Keratinocyte (primary cell): ENCODE results near the gene SMCO1. TPM values are rescaled to one million over a fixed set of nuclear protein-coding genes. Genes with fewer than 3 reads are reported as not detected.

ENCODE experiments used
- DNase-seq: peaks from one replicate; pipeline ENCODE4 v3.0.0-alpha.2; 2011; ENCODE audit warnings: low read depth, missing footprints, low spot score
- FAIRE-seq: peaks from 2 replicates; lab custom pipeline; 2011; peaks lifted over from hg19 to GRCh38; lab: Jason Lieb, UNC
- H2AFZ ChIP-seq: 2 replicates; pipeline ENCODE4 v1.6.0; 2012; ENCODE audit warnings: low read length, control low read depth, inconsistent platforms; ENCODE audit not compliant: control insufficient read depth
- H3K27ac ChIP-seq: 2 replicates; pipeline ENCODE4 v1.5.1; 2011; ENCODE audit warnings: low read length; ENCODE audit not compliant: control insufficient read depth, insufficient read depth
- H3K27me3 ChIP-seq: 3 replicates; pipeline ENCODE4 v1.6.0; 2011; ENCODE audit warnings: low read length; ENCODE audit not compliant: control insufficient read depth, insufficient read depth; ENCODE audit errors: extremely low read depth
- H3K36me3 ChIP-seq, 2 experiments: 2 replicates in 1 of 2; 3 replicates in 1 of 2; pipeline ENCODE4 v1.5.1; 2011; ENCODE audit warnings: low read length in 2 of 2, mild to moderate bottlenecking in 1 of 2; ENCODE audit not compliant: control insufficient read depth in 2 of 2, insufficient read depth in 2 of 2; ENCODE audit errors: extremely low read depth in 1 of 2
- H3K4me1 ChIP-seq: 3 replicates; pipeline ENCODE4 v1.5.1; 2011; ENCODE audit warnings: low read length; ENCODE audit not compliant: control insufficient read depth, insufficient read depth; ENCODE audit errors: extremely low read depth
- H3K4me2 ChIP-seq: 3 replicates; pipeline ENCODE4 v1.6.0; 2011; ENCODE audit warnings: low read depth, low read length; ENCODE audit not compliant: control insufficient read depth, insufficient read depth; ENCODE audit errors: extremely low read depth
- H3K4me3 ChIP-seq, 3 experiments: fragments of 200-600 bp in 1 of 3; sonication (generic) in 1 of 3; 2 replicates in 2 of 3; 3 replicates in 1 of 3; pipeline ENCODE4 v1.5.1; 2011 to 2016; ENCODE audit warnings: low read length in 3 of 3, mild to moderate bottlenecking in 3 of 3, control low read depth in 2 of 3, inconsistent platforms in 1 of 3, low read depth in 1 of 3, mixed read lengths in 1 of 3, mixed run types in 1 of 3, moderate library complexity in 1 of 3; ENCODE audit not compliant: control insufficient read depth in 2 of 3, insufficient read depth in 2 of 3; ENCODE audit errors: extremely low read depth in 1 of 3
- H3K79me2 ChIP-seq: 2 replicates; pipeline ENCODE4 v1.6.0; 2012; ENCODE audit warnings: low read length; ENCODE audit not compliant: control insufficient read depth, insufficient read depth
- H3K9ac ChIP-seq: 3 replicates; pipeline ENCODE4 v1.6.0; 2011; ENCODE audit warnings: low read length; ENCODE audit not compliant: control insufficient read depth, insufficient read depth; ENCODE audit errors: extremely low read depth
- H3K9me1 ChIP-seq: 3 replicates; pipeline ENCODE4 v1.6.0; 2011; ENCODE audit warnings: low read length; ENCODE audit not compliant: control insufficient read depth, insufficient read depth; ENCODE audit errors: extremely low read depth
- H3K9me3 ChIP-seq: 2 replicates; pipeline ENCODE4 v1.5.1; 2012; ENCODE audit warnings: low read depth, low read length; ENCODE audit not compliant: control insufficient read depth
- H4K20me1 ChIP-seq: 3 replicates; pipeline ENCODE4 v1.6.0; 2011; ENCODE audit warnings: low read length; ENCODE audit not compliant: control insufficient read depth, insufficient read depth; ENCODE audit errors: extremely low read depth
- EZH2 ChIP-seq: IDR thresholded peaks from one replicate; pipeline ENCODE4 v1.6.1; 2012; ENCODE audit warnings: inconsistent platforms, mild to moderate bottlenecking, low read length, moderate library complexity
- dilution Hi-C: fragments of 300-500 bp; cut with MboI; formaldehyde crosslinking; loops from one replicate; pipeline ENCODE4 v1.7.0; 2020; ENCODE audit warnings: low sequenced_read_pairs; ENCODE audit not compliant: extremely low pct_ligation_motif_present
- polyA plus RNA-seq, 5 experiments: library from polyadenylated mRNA; depleted of rRNA in 3 of 5; stranded (reverse) in 3 of 5; stranded (forward) in 1 of 5; unstranded in 1 of 5; fragments of >200 nt; gene quantifications; 1 replicate in 1 of 5; 2 replicates in 3 of 5; 3 replicates in 1 of 5; pipeline versions ENCODE4 v1.2.1 to v1.2.3, GENCODE V29; 2011 to 2012; ENCODE audit warnings: missing spikeins in 2 of 5, low read depth in 1 of 5, low replicate concordance in 1 of 5
- TF ChIP-seq, protein P1 (sequence below), 3 experiments: IDR thresholded peaks in 1 of 3; conservative IDR thresholded peaks in 1 of 3; optimal IDR thresholded peaks in 1 of 3; 2 replicates in 2 of 3; 3 replicates in 1 of 3; pipeline versions ENCODE3 to v1.5.1; 2011; ENCODE audit warnings: low read length in 3 of 3, mild to moderate bottlenecking in 3 of 3, moderate library complexity in 2 of 3, control low read depth in 1 of 3, inconsistent platforms in 1 of 3; ENCODE audit not compliant: insufficient read depth in 2 of 3; ENCODE audit errors: extremely low read depth in 1 of 3

SMCO1 gene
- polyA plus RNA-seq, 1 donor (not counting 4 experiments of a cell fraction or from before 2014, with no cell fraction given): not detected

DNA sequence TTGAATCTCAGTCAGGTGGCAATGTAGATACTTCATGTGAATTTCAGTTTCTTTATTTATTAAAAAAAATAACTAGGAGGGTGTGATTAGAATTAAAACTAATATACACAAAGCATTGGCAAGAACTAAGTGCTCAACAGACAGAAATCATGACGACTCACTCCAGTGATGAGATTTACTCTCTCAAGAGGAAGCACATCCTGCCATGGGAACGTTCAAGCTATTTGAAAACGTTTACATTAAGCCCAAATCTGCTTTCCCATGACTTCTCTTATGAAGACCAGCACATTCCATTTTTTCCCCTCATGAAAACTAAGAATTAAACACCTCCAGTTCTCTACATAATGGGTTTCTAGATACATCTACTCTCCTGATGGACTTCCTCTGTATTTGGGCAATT is 44.7 kb upstream of the SMCO1 start:
- Histone ChIP-seq H3K4me2 (no peak overlapping the region), H3K9me1 (no peaks in the 10 kb centered on the region), H3K9ac (no peak overlapping the region), H2AFZ (no peak overlapping the region), H4K20me1 (no peaks in the 10 kb centered on the region), H3K27me3 (no peaks in the 10 kb centered on the region), H3K79me2 (peaks cover 12% of the 10 kb centered on the region), H3K4me1 (peaks cover 16% of the 10 kb centered on the region), H3K36me3 (peaks cover 3 to 4% of the 10 kb centered on the region in 2 experiments), H3K27ac (no peak overlapping the region), H3K9me3 (no peaks in the 10 kb centered on the region), H3K4me3 (no peak overlapping the region)
- DNase-seq (no peak), FAIRE-seq (no peak)
- dilution Hi-C loops: no loop called here
- TF ChIP-seq, protein P1, sequence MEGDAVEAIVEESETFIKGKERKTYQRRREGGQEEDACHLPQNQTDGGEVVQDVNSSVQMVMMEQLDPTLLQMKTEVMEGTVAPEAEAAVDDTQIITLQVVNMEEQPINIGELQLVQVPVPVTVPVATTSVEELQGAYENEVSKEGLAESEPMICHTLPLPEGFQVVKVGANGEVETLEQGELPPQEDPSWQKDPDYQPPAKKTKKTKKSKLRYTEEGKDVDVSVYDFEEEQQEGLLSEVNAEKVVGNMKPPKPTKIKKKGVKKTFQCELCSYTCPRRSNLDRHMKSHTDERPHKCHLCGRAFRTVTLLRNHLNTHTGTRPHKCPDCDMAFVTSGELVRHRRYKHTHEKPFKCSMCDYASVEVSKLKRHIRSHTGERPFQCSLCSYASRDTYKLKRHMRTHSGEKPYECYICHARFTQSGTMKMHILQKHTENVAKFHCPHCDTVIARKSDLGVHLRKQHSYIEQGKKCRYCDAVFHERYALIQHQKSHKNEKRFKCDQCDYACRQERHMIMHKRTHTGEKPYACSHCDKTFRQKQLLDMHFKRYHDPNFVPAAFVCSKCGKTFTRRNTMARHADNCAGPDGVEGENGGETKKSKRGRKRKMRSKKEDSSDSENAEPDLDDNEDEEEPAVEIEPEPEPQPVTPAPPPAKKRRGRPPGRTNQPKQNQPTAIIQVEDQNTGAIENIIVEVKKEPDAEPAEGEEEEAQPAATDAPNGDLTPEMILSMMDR (optimal IDR thresholded peaks at IDR 0.05 in 1 of 3, IDR thresholded peaks at IDR 0.05 in 1 of 3, conservative IDR thresholded peaks at IDR 0.05 in 1 of 3; ENCODE audit: extremely low read depth in 1 of 3, insufficient read depth in 2 of 3, low read length in 3 of 3): no peak
- no peak for TF ChIP-seq EZH2

DNA sequence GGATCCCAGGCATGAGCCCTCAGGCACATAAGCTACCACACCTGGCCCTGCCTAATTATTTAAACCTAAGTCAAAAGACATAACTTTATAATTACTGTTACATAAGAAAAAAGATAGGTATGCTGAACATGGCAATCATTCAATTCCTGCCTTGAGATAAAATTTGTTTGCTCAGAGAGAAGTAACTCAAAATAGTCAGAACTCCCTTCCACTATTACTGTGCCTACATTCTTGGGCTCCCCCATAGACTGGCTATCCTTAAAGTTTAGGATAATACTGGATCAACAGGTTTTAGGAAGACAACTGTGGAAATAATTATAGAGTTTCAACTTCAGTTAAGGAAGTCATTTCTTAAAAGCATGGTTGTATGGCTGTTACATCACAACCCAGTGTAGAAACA is 43.3 kb upstream of the SMCO1 start:
- Histone ChIP-seq H3K27ac (no peak overlapping the region), H3K4me1 (peaks cover 4% of the 10 kb centered on the region), H3K79me2 (peaks cover 12% of the 10 kb centered on the region), H3K9me1 (no peaks in the 10 kb centered on the region), H3K36me3 (peaks cover 4 to 6% of the 10 kb centered on the region in 2 experiments), H3K27me3 (no peaks in the 10 kb centered on the region), H3K9ac (no peak overlapping the region), H3K4me2 (no peak overlapping the region), H2AFZ (no peak overlapping the region), H3K9me3 (no peaks in the 10 kb centered on the region), H3K4me3 (no peak overlapping the region), H4K20me1 (no peaks in the 10 kb centered on the region)
- TF ChIP-seq, protein P1 (optimal IDR thresholded peaks at IDR 0.05 in 1 of 3, IDR thresholded peaks at IDR 0.05 in 1 of 3, conservative IDR thresholded peaks at IDR 0.05 in 1 of 3; ENCODE audit: extremely low read depth in 1 of 3, insufficient read depth in 2 of 3, low read length in 3 of 3): no peak
- TF ChIP-seq EZH2: no peak
- FAIRE-seq: no peak
- no peak for DNase-seq
- dilution Hi-C loops: no loop called here
